ENCODE data around the gene RNF223. TPM values are rescaled to one million over a fixed set of nuclear protein-coding genes. Genes with fewer than 3 reads are reported as not detected.

RNF223 gene
- total and polyA plus RNA-seq, 2 donors from 2014 or later = 0.28 to 2.3 TPM

GRCh38 chr1:1071486-1072298 lies 2.4 kb downstream of the RNF223 start:
- peaks cover 0 to 4% (median 0%) of the 10 kb centered on the region in 3 donors for H3K4me1 ChIP-seq (ENCODE audit: control insufficient read depth in 2 of 3, insufficient read depth in 2 of 3, low read depth in 1 of 3, low read length in 3 of 3)

DNA sequence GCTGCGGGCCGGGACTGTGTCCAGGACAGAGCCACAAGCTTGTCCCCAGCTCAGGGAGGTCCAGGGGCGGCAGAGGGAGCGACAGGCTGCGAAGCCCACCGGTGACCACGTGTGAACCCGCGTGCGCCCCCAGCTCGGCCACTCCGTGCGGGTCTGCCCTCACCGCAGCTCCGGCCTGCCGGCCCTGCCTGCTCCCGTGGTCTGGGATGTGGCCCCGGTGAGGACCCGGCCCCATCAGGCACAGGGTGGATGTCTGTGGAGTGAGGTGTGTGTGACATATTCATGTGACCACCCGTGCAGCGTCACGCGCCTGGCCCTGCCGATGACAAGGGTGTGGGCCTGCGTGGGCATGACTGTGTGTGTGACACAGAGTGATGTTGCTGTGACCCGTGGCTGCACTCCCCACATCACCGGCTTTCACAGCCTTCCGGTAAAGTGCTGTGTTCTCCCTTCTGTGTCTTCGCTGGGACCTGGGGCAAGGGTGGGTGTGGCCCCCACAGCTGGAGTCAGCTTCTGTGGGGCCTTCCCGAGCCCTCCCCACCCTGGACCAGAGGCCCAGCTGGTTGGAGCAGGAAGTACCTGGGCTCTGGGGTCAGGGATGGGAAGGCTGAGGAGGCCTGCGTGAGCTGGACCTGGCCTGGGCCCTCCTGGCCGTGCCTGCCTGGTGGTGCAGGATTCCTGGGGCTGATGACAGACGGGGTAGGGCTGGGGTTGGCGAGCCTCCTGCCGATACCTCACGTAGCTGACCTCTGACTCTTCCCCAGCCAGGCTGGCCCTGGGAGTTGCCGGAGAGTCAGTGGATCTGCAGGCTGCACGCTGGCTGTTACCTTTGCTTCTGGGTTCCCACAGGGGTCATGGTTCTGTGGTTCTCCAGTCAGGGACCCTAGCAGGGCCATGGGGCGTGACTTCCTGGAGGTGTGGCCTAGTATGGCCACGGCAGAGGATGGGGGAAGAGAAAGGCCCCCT lies 4.1 kb downstream of the RNF223 start:
- no peaks in the 10 kb centered on the region for H3K27me3 ChIP-seq (ENCODE audit: control insufficient read depth, insufficient read depth, low read length)
- peak overlapping the region in 1 of 3 donors; percentile 55 for H3K4me3 ChIP-seq (ENCODE audit: low read length in 3 of 3)
- H3K27ac ChIP-seq (ENCODE audit: low read depth in 2 of 2, low read length in 2 of 2) = no peak overlapping the region
- intact Hi-C loops (cut with DNase I) = no loop called here
- FAIRE-seq (no peak), DNase-seq (peak; percentile 54 to 91 (median 67))
- peaks cover 0 to 4% (median 0%) of the 10 kb centered on the region in 3 donors for H3K4me1 ChIP-seq (ENCODE audit: control insufficient read depth in 2 of 3, insufficient read depth in 2 of 3, low read depth in 1 of 3, low read length in 3 of 3)
- no peaks in the 10 kb centered on the region for H3K9me3 ChIP-seq (ENCODE audit: control insufficient read depth in 2 of 3, insufficient read depth in 1 of 3, low read length in 3 of 3)
- no peaks in the 10 kb centered on the region for H3K36me3 ChIP-seq (ENCODE audit: control insufficient read depth in 2 of 3, insufficient read depth in 3 of 3, low read length in 3 of 3)
- no peak for TF ChIP-seq CTCF (IDR thresholded peaks at IDR 0.05; ENCODE audit: borderline replicate concordance, extremely low read depth, insufficient read depth)
- H3K9ac ChIP-seq (ENCODE audit: low read length in 3 of 3) = no peak overlapping the region

More at GRCh38 chr1:1071486-1072298, 2.4 kb downstream of the RNF223 start:
- no peak for FAIRE-seq
- Histone ChIP-seq H3K4me3 (ENCODE audit: low read length in 3 of 3) (no peak overlapping the region), H3K36me3 (ENCODE audit: control insufficient read depth in 2 of 3, insufficient read depth in 3 of 3, low read length in 3 of 3) (no peaks in the 10 kb centered on the region), H3K9me3 (ENCODE audit: control insufficient read depth in 2 of 3, insufficient read depth in 1 of 3, low read length in 3 of 3) (no peaks in the 10 kb centered on the region), H3K9ac (ENCODE audit: low read length in 3 of 3) (no peak overlapping the region), H3K27me3 (ENCODE audit: control insufficient read depth, insufficient read depth, low read length) (no peaks in the 10 kb centered on the region), H3K27ac (ENCODE audit: low read depth in 2 of 2, low read length in 2 of 2) (no peak overlapping the region)
- TF ChIP-seq CTCF (IDR thresholded peaks at IDR 0.05; ENCODE audit: borderline replicate concordance, extremely low read depth, insufficient read depth) = no peak
- intact Hi-C loops (cut with DNase I) = no loop called here
- DNase-seq = no peak

DNA sequence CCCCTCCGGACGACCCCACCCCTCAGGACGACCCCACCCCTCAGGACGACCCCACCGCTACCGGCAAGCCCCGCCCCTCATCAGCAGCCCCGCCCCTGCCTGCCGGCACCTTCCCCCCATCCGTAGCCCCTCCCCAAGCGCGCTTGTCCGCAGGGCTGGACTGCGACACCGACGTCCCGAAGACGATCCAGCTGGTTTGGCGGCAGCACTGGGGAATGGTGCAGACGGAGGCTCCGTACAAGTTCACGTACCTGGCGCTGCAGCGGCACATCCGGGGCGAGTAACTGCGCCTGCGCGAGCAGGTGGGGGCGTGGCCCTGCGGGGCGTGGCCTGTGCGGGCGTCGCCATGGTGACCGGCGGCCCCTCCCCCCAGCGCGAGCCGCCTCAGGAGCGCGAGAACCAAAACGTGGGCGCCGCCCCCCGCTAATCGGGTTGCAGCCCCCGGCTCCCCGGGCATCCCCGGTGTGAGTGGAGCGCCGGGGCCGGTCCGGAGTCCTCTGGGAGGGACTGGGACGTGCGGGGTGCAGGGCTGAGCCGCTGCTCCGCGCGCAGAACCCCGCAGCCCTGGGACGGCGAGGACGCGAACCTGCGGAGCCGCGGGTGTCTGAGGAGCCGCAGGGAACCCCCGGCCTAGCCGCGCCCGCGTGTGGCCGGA lies 4.9 kb downstream of the RNF223 start:
- Histone ChIP-seq H3K4me1 (ENCODE audit: control insufficient read depth in 2 of 3, insufficient read depth in 2 of 3, low read depth in 1 of 3, low read length in 3 of 3) (peaks cover 0 to 4% (median 0%) of the 10 kb centered on the region in 3 donors), H3K36me3 (ENCODE audit: control insufficient read depth in 2 of 3, insufficient read depth in 3 of 3, low read length in 3 of 3) (no peaks in the 10 kb centered on the region), H3K27me3 (ENCODE audit: control insufficient read depth, insufficient read depth, low read length) (no peaks in the 10 kb centered on the region), H3K27ac (ENCODE audit: low read depth in 2 of 2, low read length in 2 of 2) (peak overlapping the region in 1 of 2 donors; percentile 43), H3K9me3 (ENCODE audit: control insufficient read depth in 2 of 3, insufficient read depth in 1 of 3, low read length in 3 of 3) (no peaks in the 10 kb centered on the region), H3K9ac (ENCODE audit: low read length in 3 of 3) (peak overlapping the region in 1 of 3 donors; percentile 49), H3K4me3 (ENCODE audit: low read length in 3 of 3) (peak overlapping the region; percentile 53 to 71 (median 55))
- no peak for TF ChIP-seq CTCF (IDR thresholded peaks at IDR 0.05; ENCODE audit: borderline replicate concordance, extremely low read depth, insufficient read depth)
- DNase-seq = peak; percentile 83 to 95 (median 90)
- FAIRE-seq = no peak
- intact Hi-C loops (cut with DNase I) = no loop called here

Data from kidney (tissue), 14 donors.